ENCODE measurements around the gene AGBL4. TPM values are rescaled to one million over a fixed set of nuclear protein-coding genes. Genes with fewer than 3 reads are reported as not detected.
A peak's percentile ranks its signal among the peaks of the same experiment; 100 is the strongest.

AGBL4 gene
- total RNA-seq, 1 experiment from 2014 or later, result not detected

DNA sequence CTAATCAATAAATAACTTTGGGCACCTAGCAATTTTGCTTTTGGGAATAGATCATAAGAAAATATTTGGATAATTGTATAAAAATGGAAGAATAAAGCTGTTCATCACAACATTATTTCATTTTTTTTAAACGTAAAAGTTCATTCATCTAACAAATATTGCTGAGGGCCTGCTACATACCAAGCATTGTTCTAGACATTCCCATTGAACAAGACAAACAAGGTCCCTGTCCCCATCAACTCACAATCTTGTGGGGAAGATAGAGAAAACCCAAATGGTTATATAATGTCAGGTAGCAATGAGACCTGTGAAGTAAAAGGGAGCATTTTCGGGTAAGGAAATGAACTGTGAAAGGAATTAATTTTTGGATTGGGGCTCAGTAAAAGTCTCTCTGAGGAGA is 1193.0 kb downstream of the AGBL4 start:
- no peak for DNase-seq (ENCODE audit: low spot score)

DNA sequence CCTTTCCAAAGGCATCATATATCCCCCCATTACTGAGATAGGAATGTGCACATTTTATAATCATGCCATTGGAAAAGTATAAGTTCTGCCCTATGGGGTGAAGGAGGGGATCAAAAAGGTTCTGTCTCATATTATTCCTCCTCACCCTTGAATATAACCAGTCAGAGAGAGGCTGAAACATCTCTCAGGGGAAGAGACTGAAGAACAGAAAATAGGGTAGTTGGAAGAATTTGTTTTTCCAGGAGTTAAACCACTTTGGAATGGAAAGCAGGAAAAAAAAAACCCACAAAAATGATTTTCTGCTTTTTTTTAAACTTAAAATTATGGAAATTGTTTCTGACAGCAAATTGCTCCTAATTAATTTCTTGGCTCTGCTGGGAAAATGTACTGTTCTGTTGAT is 1194.3 kb downstream of the AGBL4 start:
- no peak for DNase-seq (ENCODE audit: low spot score)

DNA sequence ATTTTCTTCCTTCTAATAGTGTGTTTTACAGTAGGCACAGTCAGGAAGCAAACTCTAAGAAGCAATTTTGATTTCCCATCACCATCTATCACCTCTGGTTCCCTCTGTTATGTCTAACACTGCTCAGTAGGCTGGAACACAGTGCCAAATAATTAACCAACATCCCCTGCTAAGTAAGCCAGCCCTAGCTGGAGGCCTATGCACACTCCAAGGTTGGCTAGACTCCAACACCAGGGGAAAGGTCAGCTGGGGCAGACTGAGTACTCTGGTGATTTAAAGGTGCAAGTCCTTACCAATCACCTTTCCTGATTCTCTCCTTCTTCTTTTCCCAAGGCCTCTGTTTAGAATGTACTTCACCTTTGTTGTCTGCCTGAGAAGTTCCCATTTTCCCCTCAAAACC is 1200.6 kb downstream of the AGBL4 start:
- no peak for DNase-seq (ENCODE audit: low spot score)

DNA sequence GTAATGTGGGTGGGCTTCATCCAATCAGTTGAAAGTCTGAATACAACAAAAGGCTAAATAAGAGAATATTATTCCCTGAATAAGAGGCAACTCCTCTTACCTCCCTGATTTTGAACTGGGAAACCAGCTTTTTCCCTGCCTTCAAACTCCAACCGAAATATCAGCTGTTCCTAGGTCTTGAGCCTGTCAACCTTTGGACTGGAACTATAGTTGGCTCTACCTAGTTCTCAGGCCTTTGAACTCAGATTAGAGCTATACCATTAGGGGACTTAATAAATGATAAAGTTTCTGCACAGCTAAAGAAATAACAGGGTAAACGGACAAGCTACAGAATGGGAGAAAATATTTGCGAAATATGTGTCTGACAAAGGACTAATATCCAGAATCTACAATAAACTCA is 1203.3 kb downstream of the AGBL4 start:
- no peak for DNase-seq (ENCODE audit: low spot score)

DNA sequence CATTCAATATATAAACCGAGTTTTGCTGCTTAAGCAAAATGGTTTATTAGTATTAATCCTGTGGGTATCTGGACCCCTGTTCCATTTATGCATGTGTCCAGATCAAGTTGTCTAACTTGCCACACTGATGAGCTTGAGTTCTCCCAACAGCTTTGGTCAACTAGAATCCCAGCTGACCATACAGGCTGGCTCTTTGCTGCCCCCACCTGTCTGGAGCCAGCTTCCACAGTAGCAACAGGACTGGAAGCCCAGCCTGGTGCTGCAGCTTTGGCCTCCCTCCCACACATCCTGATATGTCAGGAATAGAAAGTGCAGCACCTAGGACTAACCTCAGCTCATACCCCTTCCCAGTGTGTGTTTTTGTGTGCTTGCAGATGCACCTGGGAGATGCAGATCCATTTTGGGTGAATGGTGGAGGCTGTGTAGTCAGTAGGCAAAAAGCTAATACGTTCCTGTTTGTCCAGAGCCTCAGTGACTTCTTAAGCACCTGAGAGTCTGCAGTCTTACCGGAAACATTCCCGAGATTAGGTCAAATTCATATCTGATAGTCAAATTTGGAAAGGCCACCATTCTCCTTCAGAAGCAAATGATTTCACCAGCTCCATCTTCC is 1206.1 kb downstream of the AGBL4 start:
- peak; percentile 26 for DNase-seq (ENCODE audit: low spot score)

DNA sequence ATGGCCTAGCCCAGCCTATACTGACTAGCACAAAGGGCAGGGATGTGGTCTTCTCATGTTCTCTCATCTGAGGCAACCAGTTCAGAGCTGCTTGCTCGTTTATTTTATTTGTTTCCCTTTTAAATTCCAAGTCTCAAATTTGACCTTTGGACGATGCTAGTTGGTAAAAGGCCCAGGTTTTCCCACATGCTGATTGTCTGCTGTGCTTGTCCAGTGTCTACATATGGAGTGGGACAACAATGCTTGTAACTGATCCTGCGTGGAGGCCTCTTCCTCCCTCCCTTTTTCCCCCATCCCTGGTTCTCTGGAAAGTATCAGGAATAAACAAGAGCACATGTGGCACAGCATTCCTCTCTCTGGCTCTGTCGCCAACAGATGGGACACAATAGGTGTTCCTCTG is 1213.0 kb downstream of the AGBL4 start:
- DNase-seq (ENCODE audit: low spot score), result no peak

DNA sequence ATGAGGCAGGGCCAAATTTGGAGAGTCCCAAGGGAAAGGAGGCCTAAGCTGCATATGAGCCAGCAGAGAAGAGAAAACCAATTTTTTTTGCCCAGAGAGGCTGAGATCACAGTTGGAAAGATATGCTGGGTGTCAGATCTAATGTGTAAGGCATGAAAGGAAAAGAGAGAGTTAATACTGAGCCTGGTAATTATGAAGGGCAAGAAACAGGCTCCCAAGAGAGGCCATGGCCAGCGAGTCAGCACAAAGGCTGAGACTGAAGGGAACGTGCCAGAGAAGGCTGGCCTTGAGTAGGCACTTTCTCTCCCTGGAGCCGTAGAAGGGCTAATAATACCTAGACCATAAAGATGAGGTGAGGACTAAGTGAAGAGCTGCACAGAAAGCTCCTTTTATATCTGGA is 1215.3 kb downstream of the AGBL4 start:
- no peak for DNase-seq (ENCODE audit: low spot score)

DNA sequence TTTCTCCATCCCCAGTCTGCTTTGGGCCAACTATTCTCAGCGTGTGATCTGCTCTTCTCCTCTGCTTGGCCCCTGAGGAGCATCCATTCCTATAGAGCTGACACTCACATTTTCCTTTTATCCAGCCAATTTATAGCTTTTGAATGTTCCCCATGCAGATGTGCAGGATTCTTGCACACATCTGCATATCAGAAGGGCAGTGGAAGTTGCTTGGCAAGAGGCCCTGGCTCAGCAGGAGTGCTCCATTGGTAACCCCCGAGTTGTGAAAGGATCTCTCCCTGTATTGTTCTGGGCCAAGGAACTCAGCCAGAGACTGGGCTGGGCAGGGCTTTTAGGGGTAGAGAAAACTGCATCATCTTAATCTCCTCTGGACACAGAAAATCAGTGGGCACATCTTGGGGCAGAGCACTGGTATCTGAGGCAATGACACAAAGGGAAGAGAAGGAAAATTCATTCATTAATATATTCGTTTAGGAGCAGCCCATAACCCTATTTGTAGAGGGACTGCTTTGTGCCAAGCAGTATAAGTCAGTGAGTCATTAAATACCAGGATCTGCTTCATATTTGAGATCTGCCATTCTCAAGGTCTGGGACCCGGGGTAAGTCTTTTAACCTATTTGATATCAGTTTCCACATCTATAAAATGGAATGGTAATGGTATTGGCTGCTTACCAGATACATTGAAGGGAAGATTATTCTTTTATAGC is 1216.0 kb downstream of the AGBL4 start:
- DNase-seq (ENCODE audit: low spot score), result no peak

DNA sequence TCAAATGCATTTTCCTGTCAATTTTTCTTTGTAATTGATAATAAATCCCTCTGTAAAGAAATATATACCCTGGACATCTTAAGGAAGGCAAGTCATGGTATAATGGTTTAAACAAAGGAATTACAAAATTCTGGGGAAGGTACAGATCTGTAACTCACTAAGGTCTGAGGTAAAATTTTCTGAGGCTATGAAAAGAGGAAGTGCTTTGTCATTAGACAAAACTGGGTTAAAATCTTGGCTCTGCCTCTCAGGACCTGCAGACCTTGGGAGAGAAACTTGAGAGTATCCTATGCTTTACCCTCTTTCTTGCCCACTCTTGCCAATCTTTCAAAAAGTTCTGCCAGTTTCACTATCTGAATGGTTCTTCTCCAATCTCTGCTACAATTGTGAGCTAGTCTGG is 1220.3 kb downstream of the AGBL4 start:
- DNase-seq (ENCODE audit: low spot score), result no peak

DNA sequence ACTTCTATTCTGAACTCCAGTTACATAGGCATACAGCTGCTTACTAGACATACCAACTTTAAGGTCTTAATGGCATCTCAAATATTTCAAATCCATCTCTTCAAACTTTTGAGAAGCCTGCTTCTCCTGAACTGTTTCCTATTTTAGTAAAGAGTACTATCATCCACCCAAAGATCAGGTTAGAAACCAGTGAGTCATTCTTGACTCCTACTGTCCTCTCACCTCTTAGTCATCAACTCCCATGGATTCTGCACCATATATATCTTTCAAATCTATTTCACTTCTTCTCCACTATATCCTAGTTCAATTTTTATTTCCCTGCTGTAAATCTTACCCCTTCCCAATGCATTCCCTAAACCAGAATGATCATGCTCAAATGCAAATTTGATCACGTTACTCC is 1228.9 kb downstream of the AGBL4 start:
- DNase-seq (ENCODE audit: low spot score), result no peak

DNA sequence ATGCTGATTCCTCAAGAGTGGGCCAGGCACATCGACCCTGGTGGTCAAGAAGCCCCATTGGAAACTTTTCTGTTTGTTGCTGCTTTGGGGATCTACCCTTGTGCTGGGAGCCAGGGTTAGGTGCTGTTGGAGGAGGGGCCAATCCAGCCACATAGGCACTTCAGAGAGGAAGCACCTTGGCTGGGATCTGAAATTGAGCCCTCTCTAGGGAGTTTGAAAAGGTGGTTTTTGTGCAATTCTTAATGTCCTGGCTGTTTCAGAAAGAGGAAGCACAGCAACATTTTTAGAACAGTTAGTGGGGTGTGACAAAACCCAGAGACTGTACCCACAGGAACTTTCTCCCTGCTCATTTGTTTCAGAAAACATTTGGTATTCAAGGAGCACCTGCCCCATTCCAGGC is 1229.9 kb downstream of the AGBL4 start:
- no peak for DNase-seq (ENCODE audit: low spot score)

DNA sequence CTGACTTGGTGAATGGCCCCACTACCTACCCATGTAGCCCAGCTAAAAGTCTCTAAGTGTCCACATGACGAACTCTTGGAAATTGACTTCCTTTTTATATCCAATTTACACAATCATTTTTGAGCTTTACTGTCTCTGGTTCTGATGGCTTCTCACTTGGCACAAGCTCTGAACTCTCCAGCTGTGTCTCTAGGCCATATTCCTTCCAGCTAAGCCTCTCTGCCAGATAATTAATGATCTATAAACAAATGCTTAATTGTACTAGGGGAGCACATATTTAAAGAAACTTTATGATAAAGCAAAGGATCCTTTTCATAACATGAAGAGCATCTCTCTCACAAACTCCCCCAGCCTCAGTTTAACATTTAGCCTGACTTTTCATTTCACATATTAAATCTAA is 1230.8 kb downstream of the AGBL4 start:
- DNase-seq (ENCODE audit: low spot score), result no peak

DNA sequence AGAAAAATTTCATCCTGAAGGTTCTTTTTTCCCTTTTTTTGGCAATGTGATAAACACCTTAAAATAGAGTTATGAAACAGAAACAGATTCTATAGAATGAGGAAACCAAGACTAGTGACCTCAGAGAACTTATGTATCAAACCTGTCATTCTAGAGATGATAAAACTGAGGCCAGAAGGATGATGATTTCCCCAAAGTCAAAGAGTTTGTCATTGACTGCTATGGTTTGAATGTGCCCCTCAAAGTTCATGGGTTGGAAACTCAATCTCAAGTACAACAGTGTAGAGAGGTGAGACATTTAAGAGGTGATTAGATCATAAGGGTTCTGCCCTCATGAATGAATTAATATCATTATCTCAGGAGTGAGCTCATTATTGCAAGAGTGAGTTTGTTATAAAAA is 1233.4 kb downstream of the AGBL4 start:
- no peak for DNase-seq (ENCODE audit: low spot score)

DNA sequence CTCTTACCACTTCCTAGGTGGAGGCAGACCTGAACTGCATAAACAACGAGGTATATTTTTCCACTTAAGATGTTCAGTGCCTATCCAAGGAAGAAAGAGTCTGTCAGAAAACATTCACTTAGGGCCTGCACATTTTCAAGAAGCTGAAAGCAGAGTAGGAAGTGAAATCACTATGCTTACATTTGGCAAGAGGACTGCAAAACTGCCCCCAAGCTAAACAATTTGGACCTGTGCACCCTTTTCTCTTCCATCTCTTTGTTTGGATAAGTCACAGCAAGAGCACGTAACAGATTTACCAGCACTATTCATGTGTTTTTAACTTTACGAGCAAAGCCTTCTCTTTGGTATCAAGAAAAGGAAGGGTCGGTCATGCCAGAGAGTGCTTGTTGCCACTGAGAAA is 1233.9 kb downstream of the AGBL4 start:
- DNase-seq (ENCODE audit: low spot score), result no peak

DNA sequence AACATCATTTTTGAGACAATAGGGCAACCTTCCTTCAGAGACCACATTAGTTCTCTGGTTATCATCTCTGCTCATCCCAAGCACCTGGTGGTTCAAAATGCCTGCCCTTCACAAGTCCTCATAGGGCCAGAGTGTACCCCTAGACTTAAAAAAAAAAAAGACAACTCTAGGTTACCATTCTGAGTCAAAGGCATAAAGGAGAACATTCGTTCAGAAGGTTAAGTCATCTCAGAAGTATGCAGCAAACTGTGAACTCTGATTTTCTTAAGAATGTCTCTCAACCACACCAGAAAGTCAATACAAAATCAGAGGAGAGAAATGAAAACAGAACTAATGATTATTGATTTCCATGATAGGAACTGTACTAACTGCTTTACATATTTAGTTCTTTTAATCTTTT is 1237.9 kb downstream of the AGBL4 start:
- DNase-seq (ENCODE audit: low spot score), result no peak

DNA sequence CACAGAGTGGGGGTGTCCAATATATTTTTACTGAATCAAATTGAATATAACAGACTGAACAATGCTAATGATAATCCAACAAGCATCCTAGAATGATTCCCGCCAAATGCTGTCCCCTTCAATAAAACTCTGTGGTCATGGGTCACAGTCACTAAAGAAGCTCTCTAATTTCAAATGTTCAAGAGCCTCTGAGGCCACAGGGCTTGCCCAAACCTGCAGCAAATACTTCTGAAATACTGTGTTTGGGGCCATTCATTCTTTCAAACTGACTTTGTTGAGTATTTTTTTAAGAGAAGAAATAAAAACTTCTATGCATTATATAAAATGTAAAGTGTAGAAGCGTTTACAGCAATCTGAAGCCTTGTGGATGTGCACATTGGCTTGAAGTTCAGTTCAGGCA is 1239.5 kb downstream of the AGBL4 start:
- DNase-seq (ENCODE audit: low spot score), result no peak

DNA sequence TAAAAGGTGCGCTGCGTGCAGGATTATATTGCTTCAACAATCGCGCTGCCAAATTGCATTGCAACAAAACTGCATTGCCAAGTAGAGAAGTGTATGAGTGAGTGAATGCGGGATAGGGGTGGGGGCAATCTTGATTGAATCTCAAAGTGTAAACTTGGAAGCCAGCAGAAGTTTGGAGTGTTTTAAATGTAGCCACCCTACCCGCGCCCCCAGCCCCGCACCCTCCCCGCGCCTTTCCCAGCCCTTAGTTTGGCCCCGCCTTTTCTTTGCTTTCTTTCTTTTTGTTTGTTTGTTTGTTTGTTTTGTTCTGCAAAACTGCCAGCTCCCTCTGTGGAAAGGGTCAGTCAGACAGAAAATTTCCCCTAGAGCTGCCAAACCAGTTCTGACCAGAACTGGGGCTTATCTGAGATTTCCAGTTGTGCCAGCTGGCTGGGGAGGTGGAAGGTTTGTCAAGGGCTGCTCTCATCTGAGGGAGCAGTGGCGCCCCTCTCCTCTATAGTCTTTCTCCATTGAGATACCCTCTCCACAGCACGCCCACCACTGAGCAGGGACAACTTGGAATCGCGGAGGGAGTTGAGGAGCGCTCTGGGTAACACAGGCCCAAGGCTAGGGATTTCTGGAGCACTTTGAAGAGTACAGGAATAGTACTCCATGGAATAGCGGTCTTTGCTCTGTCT is 1246.4 kb downstream of the AGBL4 start:
- DNase-seq (ENCODE audit: low spot score), result no peak

DNA sequence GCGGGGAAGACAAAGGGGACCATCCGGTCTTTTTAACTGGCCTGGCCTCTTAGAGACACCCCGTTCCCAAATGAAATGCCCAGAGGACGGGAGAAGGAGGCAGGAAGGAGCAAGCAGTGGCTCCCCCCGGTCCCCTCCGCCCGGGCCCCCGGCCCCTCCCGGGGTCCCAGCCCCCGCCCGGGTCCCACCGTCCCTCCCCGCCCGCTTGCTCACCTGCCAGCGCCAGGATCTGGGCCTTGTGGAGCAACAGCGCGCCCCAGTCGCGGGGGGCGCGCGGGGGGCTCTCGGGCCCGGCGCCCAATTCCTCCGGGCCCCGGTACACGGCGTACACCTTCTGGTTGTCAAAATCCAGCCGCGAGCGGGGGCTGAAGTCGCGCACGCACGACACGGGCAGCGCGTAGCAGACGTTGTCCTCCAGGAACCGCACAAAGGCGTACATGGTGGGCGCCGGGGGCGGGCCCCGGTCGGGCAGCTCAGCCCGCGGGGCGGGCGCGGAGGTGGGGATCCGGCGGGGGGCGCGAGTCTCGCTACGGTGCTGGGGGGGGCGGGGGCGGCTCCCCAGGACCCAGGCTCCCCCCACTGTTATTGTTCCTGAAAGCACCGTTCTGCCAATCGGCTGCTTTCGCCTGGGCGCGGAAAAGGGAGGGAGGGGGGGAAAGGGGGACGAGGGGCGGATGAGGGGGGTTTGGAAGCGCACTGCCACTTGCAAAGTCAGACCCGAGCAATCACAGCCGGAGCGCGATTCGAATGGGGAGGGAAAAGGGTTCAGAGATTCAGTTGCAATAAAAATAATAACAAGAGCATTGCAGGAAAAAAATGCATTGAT is 1247.1 kb downstream of the AGBL4 start, which contains the start of gene BEND5:
Gene BEND5 (minus strand): TSS at position 499 of the 826 bp plus-strand sequence. CDS start 60 bp downstream, at position 439.
- no peak for DNase-seq (ENCODE audit: low spot score)

DNA sequence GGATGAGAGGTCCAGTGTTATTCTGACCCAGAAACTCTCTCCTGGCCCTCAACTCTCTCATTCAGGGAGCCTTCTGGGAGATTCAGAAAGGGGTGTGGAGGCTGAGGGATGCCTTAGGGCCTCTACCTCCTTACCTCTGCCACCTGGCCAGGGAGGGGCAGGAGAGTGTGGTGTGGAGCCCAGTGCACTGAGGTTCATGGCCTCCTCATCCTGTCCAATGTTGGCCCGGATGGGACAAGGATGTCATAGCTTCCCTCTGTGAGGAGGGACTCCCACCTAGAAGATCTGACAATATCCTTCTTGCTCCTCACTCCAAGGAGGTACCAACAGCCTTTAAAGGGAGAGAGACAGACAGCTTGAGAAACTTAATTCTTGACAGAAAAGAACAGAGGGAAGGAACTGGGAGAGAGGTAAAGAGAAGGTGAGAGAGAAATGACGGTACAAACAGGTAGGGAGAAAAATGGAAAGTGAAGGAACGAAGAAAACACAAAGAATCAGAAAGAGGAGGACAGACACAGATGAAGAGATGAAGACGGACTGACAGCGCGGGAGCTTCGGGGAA is 1247.8 kb downstream of the AGBL4 start:
- no peak for DNase-seq (ENCODE audit: low spot score)

DNA sequence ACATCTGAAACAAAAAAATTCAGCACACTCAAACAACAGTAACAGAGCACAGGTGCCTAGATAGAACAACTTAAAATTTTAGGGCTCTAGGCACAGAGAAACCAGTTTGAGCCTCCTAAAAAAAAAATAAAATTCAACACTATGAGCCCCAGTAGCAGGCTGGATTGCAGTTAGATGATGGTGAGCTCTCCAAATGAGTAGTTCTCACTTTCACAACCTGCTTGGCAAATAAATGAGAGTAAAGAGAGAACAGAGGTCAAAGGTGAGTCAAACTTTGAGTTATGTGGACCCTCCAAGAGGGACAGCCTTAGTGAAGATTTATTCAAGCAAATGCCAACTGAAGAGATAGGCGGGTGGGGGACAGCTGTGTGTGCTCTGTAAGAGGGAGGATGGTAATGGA is 1250.6 kb downstream of the AGBL4 start:
- DNase-seq (ENCODE audit: low spot score), result no peak

DNA sequence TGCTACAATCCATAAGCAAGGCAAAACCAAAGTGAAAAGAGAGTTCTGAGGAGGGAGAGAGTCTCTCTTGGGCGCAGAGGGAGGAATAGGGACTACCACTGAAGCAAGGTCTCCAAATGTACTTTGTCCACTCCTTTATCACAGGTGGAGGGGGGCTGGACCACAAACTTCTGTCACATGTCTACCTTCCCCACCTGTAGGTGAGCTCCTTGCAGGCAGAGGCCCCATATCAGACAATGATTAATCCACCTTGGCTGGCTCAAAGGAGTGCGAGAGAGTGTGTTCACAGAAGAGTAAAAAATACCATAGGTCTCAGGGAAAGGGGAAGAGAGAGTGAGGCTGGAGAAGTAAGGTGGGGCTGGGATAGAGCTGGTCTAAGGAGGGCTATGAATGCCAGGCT is 1251.5 kb downstream of the AGBL4 start:
- no peak for DNase-seq (ENCODE audit: low spot score)

DNA sequence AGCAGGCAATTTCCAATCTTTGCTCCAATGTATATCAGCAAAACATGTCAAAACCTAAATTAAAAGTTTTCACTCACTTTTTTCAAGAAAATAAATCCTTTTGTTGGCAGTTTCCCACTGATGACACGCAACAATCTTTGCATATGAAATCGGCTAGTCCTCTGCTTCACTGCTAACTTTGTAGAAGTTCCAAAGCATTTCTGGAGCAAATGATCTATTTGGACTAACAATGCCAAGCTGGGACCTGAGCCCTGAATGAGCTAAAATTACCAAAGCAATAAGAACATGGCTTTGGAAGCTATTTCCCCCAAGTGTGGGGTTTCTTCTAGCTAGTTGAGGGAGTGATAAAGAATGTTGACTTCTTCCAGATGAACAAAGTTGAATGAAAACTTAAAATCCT is 1252.2 kb downstream of the AGBL4 start:
- no peak for DNase-seq (ENCODE audit: low spot score)
